ENCODE data around the gene B9D2. TPM values are rescaled to one million over a fixed set of nuclear protein-coding genes. Genes with fewer than 3 reads are reported as not detected.
"Not testable (repeated sequence)": the region's sequence is repeated elsewhere in the genome, so short reads cannot be mapped to it uniquely, and the experiment has no call there.

B9D2 gene
- polyA plus RNA-seq, 1 donor from 2014 or later = 15.9 TPM

DNA sequence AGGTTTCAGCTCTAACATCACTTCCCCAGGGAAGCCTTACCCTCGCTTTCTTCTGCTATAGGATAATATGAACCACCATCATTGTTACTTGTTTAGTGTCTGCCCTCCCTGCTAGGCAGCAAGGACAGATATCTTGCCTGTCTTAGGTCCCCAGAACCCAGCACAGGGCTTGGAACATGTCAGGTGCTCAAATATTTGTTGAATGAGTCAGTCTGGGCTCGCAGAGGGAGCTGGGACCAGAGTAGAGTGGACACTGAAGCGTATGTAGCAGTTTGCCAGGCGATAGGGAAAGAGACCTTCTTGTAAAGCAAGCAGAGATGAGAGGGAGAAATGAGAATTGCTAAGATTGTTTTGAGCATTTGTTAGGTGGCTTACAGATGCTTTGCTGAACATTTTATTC lies 45.3 kb upstream of the B9D2 start:
- no peaks in the 10 kb centered on the region for H3K9me3 ChIP-seq (ENCODE audit: low read length)
- no peak overlapping the region for H3K4me2 ChIP-seq (ENCODE audit: low read length)
- no peak overlapping the region for H3K27ac ChIP-seq (ENCODE audit: low read length)
- H3K79me2 ChIP-seq (replicated peaks; ENCODE audit: insufficient read depth, low read length) = no peaks in the 10 kb centered on the region
- H3K9ac ChIP-seq (ENCODE audit: low read length) = no peak overlapping the region
- no peaks in the 10 kb centered on the region for H3K9me2 ChIP-seq (ENCODE audit: insufficient read depth, low read length)
- TF ChIP-seq EP300 (conservative IDR thresholded peaks at IDR 0.05; ENCODE audit: poor library complexity, severe bottlenecking) (no peak), RAD21 (conservative IDR thresholded peaks at IDR 0.05) (no peak), CTCF (IDR thresholded peaks at IDR 0.05; ENCODE audit: poor library complexity, severe bottlenecking) (no peak), EZH2 (IDR thresholded peaks at IDR 0.05; ENCODE audit: borderline replicate concordance, insufficient read depth, low read length, poor library complexity, severe bottlenecking) (no peak), POLR2AphosphoS5 (IDR thresholded peaks at IDR 0.05) (no peak), REST (IDR thresholded peaks at IDR 0.05; ENCODE audit: borderline replicate concordance) (no peak), MXI1 (conservative IDR thresholded peaks at IDR 0.05; ENCODE audit: poor library complexity, severe bottlenecking) (no peak), TAF1 (IDR thresholded peaks at IDR 0.05; ENCODE audit: low read depth) (no peak), SMC3 (conservative IDR thresholded peaks at IDR 0.05; ENCODE audit: poor library complexity) (no peak)
- no peaks in the 10 kb centered on the region for H3F3A ChIP-seq (ENCODE audit: insufficient read depth, low read length, poor library complexity, severe bottlenecking)
- no peaks in the 10 kb centered on the region for H3K36me3 ChIP-seq (ENCODE audit: insufficient read depth, low read length)
- H2AFZ ChIP-seq (ENCODE audit: low read depth, low read length) = no peak overlapping the region
- H4K20me1 ChIP-seq (ENCODE audit: insufficient read depth) = no peaks in the 10 kb centered on the region
- H3K4me3 ChIP-seq (ENCODE audit: low read length) = no peak overlapping the region
- no peaks in the 10 kb centered on the region for H3K27me3 ChIP-seq (ENCODE audit: insufficient read depth, low read depth, low read length)

GRCh38 chr19:41408846-41409245 lies 44.9 kb upstream of the B9D2 start:
- not testable (repeated sequence) for H3K9me3 ChIP-seq (ENCODE audit: low read length); H4K20me1 ChIP-seq (ENCODE audit: insufficient read depth); H3K27me3 ChIP-seq (ENCODE audit: insufficient read depth, low read depth, low read length); H3F3A ChIP-seq (ENCODE audit: insufficient read depth, low read length, poor library complexity, severe bottlenecking); H3K79me2 ChIP-seq (replicated peaks; ENCODE audit: insufficient read depth, low read length); H3K27ac ChIP-seq (ENCODE audit: low read length); H2AFZ ChIP-seq (ENCODE audit: low read depth, low read length); H3K4me2 ChIP-seq (ENCODE audit: low read length); H3K36me3 ChIP-seq (ENCODE audit: insufficient read depth, low read length); H3K9me2 ChIP-seq (ENCODE audit: insufficient read depth, low read length); H3K4me3 ChIP-seq (ENCODE audit: low read length); H3K9ac ChIP-seq (ENCODE audit: low read length)

DNA sequence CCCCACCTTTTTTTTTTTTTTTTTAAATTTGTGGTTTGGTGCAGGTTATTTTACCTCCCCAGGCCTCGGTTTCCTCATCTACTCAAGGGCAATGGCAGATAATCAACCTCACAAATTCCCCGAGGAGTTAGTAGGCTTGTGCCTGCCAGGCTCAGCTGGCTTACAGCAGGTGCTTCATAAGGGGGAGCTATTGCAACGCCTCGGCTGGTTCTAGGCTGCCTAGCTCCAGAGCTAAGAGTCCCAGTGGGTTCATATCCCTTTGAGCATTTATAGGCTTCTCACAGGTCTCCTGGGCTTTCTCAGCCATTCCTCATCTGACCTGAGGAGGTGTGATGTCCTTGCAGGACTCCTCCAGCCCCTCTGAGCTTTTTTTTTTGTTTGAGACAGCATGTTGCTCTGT lies 44.3 kb upstream of the B9D2 start:
- Histone ChIP-seq H3K4me3 (ENCODE audit: low read length) (no peak overlapping the region), H3K9me2 (ENCODE audit: insufficient read depth, low read length) (no peaks in the 10 kb centered on the region), H3K9me3 (ENCODE audit: low read length) (no peaks in the 10 kb centered on the region), H3F3A (ENCODE audit: insufficient read depth, low read length, poor library complexity, severe bottlenecking) (no peaks in the 10 kb centered on the region), H3K9ac (ENCODE audit: low read length) (no peak overlapping the region), H3K36me3 (ENCODE audit: insufficient read depth, low read length) (no peaks in the 10 kb centered on the region), H3K4me2 (ENCODE audit: low read length) (no peak overlapping the region), H4K20me1 (ENCODE audit: insufficient read depth) (no peaks in the 10 kb centered on the region), H3K79me2 (replicated peaks; ENCODE audit: insufficient read depth, low read length) (no peaks in the 10 kb centered on the region), H2AFZ (ENCODE audit: low read depth, low read length) (no peak overlapping the region), H3K27ac (ENCODE audit: low read length) (no peak overlapping the region), H3K27me3 (ENCODE audit: insufficient read depth, low read depth, low read length) (no peaks in the 10 kb centered on the region)
- TF ChIP-seq REST (IDR thresholded peaks at IDR 0.05; ENCODE audit: borderline replicate concordance) (no peak), TAF1 (IDR thresholded peaks at IDR 0.05; ENCODE audit: low read depth) (no peak), EP300 (conservative IDR thresholded peaks at IDR 0.05; ENCODE audit: poor library complexity, severe bottlenecking) (no peak), EZH2 (IDR thresholded peaks at IDR 0.05; ENCODE audit: borderline replicate concordance, insufficient read depth, low read length, poor library complexity, severe bottlenecking) (no peak), RAD21 (conservative IDR thresholded peaks at IDR 0.05) (no peak), CTCF (IDR thresholded peaks at IDR 0.05; ENCODE audit: poor library complexity, severe bottlenecking) (no peak), MXI1 (conservative IDR thresholded peaks at IDR 0.05; ENCODE audit: poor library complexity, severe bottlenecking) (no peak), POLR2AphosphoS5 (IDR thresholded peaks at IDR 0.05) (no peak), SMC3 (conservative IDR thresholded peaks at IDR 0.05; ENCODE audit: poor library complexity) (no peak)
